GM18519 (cell line): ENCODE measurements around the gene OBSCN.
"Not testable (repeated sequence)": the region's sequence is repeated elsewhere in the genome, so short reads cannot be mapped to it uniquely, and the experiment has no call there.

Experiments
- ATAC-seq: cut with Tn5 transposase; IDR thresholded peaks from one replicate; pipeline ENCODE4 v1.9.1; 2021; ENCODE audit warnings: mild to moderate bottlenecking, moderate library complexity; ENCODE audit not compliant: unreplicated experiment, low FRiP score

The OBSCN gene

DNA sequence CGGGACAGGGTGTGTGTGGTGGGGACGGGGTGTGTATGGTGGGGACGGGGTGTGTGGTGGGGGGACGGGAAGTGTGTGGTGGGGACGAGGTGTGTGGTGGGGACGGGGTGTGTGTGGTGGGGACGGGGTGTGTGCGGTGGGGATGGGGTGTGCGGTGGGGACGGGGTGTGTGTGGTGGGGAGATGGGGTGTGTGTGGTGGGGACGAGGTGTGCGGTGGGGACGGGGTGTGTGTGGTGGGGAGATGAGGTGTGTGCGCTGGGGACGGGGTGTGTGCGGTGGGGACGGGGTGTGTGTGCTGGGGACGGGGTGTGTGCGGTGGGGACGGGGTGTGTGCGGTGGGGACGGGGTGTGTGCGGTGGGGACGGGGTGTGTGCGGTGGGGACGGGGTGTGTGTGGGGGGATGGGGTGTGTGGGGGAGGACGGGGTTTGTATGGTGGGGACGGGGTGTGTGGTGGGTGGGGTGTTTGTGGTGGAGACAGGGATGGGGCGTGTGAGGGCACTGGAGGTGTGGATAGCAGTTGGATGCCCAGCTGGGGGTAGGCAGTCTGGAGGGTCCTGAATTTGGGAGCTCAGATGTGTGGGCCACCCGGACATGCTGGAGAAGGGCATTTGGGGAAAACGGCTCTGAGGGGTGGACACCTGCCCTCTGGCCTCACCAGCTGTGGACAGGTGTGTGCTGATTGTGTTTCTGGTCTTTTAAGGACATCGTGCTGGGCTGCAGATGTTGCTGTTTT, 25.4 kb upstream of the OBSCN start:
- ATAC-seq, result no peak

DNA sequence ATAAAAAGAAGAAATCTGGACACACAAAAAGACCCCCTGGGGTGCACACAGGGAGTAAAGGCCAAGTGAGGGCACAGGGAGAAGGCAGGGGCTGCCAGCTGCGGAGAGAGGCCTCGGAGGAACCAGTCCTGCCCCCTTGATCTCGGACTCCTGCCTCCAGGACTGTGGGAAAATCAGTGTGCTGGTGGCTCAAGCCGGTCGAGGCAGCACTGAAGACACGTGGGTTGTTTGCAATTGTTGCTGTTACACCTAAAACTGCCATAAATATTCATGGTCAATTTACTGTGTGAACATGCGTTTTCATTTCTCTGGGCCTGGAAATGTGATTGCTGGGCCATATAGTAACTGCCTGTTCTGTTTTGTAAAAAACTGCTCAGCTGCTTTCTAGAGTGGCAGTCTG, 23.7 kb upstream of the OBSCN start:
- ATAC-seq, result no peak

DNA sequence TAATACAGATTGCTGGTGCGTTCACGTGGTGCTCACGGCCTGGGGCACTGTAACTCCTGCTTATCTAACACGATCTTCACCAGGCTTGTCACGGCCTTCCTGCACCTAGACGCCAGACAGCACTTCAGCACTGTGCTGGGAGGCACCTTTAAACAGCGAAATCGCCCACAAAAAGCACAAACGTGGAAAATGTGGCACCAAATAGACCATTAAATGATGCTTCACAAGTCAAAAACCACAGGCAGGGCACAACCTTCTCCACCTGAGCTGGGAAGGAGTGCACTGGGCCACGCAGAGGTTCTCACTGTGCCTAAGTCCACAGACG, 22.2 kb upstream of the OBSCN start:
- no peak for ATAC-seq

DNA sequence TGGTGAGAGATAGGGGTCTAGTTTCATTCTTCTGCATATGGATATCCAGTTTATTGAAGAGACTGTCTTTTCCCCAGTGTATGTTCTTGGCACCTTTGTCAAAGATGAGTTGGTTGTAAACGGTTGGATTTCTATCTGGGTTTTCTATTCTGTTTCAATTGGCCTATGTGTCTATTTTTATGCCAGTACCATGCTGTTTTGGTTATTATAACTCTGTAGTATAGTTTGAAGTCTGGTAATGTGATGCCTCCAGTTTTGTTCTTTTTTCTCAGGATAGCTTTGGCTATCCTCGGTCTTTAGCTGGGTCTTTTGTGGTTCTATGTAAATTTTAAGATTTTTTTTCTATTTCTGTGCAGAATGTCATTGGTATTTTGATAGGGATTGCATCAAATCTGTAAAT, 19.6 kb upstream of the OBSCN start:
- not testable (repeated sequence) for ATAC-seq

DNA sequence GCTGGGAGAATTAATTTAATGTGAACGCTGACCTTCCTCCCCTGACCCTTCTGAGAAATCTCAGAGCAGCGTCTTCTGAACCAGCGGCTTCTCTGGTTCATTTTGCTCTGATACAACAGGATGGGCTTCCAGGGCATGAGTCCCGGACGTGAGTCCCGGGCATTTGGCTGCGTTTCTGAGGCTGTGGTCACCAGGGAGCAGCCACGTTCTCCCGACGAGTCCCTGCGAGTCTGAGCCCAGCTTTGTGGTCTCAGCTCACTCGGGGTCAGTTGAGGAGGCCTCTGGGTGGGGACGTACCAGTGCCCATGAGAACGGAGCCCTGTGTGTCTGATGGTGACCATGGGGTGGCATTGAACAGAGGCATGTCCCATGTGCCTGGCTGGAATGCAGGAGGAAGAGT, 17.7 kb upstream of the OBSCN start:
- no peak for ATAC-seq

DNA sequence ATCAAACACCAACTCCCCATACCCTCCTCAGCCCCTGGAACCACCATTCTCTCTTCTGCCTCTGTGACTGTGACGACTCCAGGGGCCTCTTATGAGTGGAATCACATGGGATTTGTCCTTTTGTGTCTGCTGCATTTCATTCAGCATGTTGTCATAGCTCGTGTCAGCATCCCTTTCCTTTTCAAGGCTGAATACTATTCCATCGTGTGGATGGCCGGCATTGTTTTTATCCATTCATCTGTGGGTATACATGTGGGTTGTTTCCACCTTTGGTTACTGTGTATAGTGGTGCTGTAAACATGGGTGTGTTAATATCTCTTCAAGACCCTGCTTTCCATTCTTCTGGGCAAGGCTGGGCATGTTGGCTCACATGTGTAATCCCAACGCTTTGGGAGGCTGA, 17.1 kb upstream of the OBSCN start:
- ATAC-seq, result no peak

DNA sequence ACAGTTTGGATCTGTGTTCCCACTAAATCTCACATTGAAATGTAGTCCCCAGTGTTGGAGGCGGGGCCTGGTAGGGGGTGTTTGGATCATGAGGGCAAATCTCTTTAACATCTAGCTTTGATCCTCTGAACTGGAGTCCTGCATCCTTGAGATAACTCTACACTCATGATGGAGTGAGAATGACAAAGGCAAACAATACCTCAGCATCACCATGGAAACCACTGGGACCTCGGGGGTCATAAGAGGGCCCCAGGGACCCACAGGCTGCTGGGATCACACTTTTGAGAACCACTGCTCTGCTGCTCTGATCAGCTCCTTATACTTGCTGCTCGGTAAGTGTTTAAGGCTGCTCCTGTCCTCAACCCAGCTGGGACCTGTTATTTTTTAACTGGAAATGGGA, 13.4 kb upstream of the OBSCN start:
- no peak for ATAC-seq

DNA sequence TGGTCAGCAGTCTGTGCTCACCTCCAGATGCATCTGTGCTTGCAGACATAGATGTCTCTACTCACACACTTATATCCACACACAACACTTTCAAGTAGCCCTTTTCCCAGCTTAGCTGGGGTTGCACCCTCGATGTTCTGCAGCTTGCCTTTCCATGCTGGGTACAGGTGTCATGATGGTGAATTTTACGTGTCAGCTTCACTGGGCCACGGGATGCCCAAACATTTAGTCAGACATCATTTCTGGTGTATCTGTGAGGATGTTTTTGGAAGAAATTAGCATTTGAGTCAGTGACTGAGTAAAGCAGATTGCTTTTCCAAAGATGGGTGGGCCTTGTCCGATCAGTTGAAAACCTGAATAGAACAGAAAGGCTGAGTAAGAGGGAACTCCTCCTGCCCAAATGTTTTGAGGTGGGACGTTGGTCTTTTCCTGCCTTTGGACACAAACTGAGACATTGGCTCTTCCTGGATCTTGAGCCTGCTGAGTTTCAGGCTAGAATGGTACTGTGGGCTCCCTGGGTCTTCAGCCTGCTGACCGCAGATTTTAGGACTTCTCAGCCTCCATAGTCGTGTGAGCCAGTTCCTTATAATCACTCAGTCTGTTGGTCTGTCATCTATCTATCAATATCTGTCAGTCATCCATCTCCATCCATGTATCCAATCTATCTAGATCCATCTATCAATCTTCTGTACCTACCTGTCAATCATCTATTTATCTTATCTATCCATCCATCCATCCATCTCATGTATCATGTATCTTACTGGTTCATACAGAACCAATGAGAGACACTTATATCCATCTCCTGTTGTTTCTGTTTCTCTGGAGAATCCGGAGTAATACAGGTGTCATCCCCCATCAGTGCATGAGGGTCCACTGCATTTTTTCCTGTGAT, 12.7 kb upstream of the OBSCN start:
- no peak for ATAC-seq

DNA sequence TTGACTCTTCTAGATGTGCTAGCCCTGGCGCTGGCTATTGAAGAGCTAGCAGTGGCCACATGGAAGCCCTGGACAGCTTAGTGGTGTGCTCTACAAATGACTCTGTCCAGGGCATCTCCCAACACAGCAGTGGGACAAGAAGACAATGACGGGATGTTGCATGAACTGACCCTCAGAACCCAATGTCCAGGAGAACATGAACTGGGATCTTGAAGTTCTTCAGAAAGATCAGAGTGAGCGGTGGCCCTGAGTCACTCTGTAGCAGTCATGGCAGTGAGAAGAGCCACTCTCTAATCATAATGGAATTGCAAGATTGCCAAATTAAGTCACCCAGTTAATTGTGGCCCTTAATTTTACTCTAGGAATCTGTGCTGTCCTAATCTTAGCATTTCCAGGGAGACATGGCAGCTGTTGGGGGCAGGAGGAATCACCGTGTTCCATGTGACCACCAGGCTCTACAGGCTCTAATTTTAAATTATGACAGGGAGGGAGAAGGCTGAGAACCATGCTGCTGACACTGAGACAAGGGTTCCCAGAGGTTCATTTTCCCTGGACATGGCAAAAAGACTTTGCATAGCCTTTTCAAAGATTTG, 10.2 kb upstream of the OBSCN start:
- no peak for ATAC-seq

DNA sequence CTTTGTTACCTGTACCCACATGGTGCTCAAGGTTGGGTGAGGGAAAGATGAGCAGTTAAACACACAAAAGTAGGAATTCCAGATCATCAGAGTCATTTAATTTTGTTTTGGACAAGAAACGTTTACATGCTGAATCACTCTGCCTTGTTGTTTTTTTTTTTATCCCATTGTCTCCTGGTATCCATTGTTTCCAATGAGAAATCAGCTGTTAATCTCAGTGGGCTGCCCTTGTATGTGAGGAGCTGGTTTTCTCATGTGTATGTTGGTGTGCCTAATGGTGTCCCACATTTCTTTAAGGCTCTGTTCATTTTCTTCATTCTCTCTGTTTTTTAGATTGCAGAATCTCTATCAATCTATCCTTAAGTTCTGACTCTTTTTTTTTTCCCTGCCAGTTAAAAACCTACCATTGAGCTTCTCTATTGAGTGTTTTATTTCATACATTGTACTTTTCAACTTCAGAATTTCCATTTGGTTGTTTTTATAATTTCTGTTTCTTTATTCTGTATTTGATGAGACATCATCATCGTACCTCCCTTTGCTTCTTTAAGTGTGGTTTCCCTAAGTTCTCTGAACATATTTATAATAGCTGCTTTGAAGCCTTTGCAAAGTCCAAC, 8.8 kb upstream of the OBSCN start:
- ATAC-seq, result no peak

DNA sequence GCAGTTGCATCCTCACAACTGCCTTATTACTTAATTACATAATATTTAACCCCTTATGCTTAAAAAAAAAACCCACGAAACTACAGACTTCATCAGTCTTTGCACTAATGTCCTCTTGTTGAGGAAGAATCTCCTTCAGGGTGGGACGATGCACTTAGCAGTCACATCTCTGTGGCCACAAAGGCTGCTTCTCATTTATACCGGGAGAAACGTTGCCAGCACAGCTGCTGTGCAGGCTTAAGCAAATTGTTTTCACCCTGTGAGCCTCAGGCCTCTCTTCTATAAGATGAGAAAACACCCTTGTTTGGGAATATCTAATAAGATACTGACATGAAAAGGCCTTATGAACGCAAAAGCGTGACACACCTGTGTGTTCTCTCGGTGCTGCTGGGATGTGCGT, 2.9 kb upstream of the OBSCN start:
- no peak for ATAC-seq

DNA sequence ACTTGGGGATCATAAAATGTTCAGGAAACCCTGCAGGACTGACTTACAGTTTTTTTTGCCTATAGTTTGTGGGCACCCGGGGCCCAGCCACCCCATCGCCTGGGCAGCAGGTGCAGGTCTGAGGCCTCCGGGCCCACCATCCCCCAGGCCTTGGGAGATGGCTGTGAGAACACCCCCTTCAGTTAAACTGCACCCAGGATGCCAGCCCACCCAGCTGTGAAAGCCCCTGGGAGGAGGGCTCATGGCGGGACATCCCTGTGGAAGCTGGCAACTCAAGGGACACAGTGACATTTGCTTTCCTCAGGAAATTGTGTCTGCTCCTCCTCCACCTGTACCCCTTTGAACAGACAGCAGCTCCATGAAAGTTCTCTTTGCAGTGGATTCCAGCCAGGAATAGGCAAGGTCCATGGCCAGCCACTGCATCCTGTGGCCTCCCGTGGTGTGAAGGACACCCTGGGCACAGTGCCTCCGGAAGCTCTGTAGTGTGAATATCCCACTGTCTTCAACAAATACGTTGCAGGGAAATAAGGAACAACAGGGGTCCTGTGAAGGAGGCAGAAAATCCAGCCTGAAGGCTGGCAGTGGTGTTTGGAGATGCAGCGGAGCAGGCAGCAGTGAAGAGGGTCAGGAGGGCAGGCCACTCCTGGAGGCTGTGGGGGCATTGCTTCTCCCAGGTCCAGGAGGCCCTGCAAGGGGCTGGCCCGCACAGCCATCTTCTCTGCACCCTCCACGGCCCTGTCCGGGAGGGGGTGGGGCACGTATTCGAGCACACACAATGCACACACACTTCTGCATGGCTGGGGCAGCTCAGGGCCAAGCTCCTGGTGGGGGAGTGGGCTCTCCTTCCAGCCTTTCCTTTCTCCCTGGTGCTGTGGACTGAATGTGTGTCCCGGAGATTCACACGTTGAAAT, 2.1 kb upstream of the OBSCN start:
- no peak for ATAC-seq

DNA sequence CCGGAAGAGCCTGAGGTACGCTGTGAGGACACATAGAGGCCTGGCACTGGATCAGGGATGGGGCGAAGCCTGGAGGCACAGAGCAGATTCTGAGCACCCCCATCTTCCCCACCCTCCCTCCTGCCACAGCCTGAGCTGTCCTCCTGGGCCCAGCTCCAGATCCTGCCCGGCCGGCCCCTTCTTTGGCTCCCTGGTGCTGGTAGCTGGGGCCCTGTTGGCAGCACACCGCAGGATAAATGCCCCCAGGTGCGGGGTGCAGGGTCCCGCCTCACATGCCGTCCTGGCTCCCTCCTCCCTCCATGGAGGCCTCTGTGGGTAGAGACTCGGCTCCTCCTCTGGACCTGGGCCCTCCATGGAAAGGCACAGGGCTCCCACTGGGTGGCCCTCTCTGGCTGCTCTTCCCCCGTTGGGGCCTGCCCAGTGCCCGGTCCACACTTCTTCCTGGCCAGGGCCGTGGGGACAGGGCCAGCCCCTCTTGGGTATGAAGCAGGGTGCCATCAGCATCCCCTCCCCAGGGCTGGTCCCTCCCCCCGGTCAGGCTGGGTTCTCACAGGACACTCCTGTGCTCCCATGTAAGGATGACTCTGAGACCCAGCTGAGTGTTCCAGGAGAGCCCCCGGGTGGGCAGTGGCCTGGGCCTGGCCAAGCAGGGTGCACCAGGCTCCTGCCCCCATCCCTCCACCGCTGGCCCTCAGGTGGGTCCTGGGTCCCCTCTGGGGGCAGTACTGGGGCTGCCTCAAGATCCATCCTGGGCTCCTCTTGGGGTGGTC, 1.1 kb upstream of the OBSCN start:
- no peak for ATAC-seq

DNA sequence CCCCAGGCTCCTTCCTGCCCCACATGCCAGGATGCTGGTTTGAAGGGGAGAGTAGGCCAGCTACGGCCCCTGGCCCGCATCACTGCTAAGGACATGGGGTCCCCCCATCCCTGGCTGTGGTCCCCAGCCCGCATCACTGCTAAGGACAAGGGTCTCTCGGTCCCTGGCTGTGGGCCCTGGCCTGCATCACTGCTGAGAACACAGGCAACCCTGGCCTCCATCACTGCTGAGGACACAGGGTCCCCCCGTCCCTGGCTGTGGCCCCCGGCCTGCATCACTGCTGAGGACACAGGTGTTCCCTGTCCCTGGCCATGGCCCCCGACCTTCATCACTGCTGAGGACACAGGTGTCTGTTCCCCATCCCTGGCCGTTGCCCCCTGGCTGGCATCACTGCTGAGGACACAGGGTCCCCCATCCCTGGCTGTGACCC, 448 bp upstream of the OBSCN start:
- ATAC-seq, result no peak

DNA sequence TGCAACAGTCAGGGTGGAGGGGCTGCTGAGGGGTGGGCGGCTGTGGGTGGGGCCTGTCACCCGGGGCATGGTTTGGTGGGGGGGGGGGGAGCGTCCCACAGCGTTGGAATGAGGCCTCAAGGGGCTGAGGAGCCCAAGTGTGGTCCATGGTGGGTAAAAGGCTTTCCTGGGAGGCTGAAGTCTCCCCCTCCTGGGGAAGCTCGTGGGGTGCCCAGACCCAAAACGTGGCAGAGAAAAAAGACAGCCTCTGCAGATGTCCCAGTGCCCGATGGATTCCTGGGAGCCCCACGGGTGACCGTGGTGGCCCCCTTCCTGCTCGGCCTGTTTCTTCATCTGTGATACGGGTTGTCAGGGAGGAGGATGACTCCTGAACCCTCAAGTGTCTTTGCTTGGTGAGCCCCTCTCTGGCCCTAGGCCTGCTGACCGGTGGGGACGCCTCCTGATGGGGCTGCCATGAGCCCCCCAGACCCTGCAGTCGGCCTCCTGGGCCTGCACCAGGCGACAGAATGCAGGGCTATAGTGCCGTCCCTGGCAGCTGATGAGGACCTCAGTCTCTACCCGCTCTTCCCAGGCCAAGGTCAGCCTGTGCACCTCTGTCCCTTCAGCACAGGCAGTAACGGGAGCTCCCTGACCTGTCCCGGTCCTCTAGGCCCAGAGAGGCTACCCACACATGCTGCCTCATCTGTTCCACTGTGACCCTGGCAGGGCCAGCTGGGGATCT, 1.1 kb downstream of the OBSCN start:
- ATAC-seq, result no peak

DNA sequence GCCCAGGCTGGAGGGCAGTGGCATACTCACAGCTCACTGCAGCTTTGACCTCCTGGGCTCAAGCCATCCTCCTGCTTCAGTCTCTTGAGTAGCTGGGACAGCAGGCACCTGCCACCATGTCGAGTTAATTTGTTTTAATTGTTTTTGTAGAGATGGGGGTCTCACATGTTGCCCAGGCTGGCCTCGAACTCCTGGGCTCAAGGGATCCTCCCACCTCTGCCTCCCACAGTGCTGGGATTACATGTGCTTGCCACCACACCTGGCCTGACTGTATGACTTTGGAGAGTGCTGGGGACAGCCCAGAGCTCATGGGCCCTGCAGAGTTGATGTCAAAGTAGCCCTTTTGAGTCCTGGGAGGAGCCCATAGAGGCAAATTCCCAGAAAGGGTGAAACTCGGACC, 1.8 kb downstream of the OBSCN start:
- no peak for ATAC-seq

DNA sequence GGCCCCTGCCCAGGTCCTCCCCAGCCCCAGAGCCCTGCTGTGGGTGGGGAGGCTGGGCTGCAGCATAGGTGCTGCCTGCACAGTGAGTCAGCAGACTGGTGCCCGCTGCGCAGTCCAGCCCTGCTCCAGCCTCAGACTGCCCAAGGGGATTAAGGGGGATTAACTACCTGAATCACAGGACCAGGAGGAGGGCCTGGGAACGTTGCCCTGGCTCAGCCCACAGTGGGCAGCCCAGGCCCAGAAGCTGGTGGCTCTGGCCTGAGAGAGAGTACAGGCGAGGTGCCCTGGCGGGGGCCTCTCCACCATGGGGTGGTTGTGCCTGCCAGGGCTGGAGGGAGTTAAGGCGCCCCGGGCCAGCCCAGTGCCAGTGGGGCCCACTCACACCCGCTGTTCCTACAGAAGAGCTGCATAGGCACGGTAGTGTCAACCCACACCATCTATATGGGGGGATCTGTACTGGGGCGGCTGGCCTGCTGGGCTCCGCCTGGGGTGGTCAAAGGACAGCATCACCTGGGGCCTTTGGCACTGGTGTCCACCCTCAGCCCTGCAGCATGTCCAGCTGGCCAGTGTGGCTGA, 2.3 kb downstream of the OBSCN start:
- no peak for ATAC-seq

DNA sequence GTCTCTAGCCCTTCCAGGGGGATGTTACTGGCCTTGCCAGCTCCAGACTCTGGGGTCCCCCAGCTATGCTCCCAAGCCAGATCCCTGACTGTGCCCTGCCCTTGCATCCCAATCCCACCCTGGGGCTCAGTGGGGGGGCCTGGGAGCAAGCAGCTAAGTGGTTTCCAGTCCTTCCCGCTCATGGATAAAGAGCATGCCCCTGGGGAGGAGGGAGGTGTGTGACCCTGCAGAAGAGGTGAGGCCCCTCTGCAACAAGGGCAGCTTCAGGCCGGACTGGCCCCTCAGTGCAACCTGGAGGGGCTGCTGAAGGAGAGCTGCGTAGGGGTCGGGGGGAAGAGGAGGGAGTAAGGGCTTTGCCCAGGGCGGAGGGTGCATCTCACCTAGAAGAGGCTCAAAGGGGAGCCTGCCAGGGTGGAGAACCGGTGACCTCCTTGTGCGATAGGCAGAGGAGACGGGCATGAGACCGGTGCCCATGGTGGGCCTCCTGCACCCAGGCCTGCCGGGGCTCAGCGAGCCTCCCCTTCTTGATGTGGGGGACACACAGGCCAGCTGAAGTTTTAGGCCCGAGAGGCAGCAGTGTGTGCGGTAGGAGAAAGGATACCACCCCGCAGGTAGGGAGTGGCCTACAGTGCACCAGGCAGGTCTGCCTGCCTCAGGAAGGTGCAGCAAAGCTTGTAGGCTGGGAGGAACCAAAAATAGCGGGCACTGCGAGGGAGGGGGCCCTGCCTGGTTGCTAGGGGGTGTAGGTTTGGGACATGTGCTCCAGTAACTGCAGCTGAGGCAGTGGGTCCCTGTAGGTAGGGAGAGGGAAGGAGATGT, 3.1 kb downstream of the OBSCN start:
- no peak for ATAC-seq
